ENCODE measurements around the gene SPR.

SPR gene

GRCh38 chr2:72915320-72915906 is 28.2 kb downstream of the SPR start:
- no peak for TF ChIP-seq CTCF (IDR thresholded peaks at IDR 0.05; ENCODE audit: low read length, missing control alignments)
- H3K4me3 ChIP-seq (replicated peaks; ENCODE audit: low read depth, low read length), result no peak overlapping the region
- DNase-seq (ENCODE audit: low read depth), result no peak

GRCh38 chr2:72915907-72916742 is 28.9 kb downstream of the SPR start:
- no peak for TF ChIP-seq CTCF (IDR thresholded peaks at IDR 0.05; ENCODE audit: low read length, missing control alignments)
- no peak overlapping the region for H3K4me3 ChIP-seq (replicated peaks; ENCODE audit: low read depth, low read length)
- DNase-seq (ENCODE audit: low read depth), result no peak

- no peak for TF ChIP-seq CTCF (IDR thresholded peaks at IDR 0.05; ENCODE audit: low read length, missing control alignments)
- DNase-seq (ENCODE audit: low read depth), result no peak
- H3K4me3 ChIP-seq (replicated peaks; ENCODE audit: low read depth, low read length), result no peak overlapping the region
Observed at GRCh38 chr2:72916743-72917137, 29.5 kb downstream of the SPR start.

GRCh38 chr2:72917138-72917876 is 30.1 kb downstream of the SPR start, which contains the start of gene EMX1:
EMX1 (plus strand) TSS chr2:72917519; CDS start chr2:72917853, 334 bp downstream.
- no peak within 1 kb of the TSS for H3K4me3 ChIP-seq (replicated peaks; ENCODE audit: low read depth, low read length)
- TF ChIP-seq CTCF (IDR thresholded peaks at IDR 0.05; ENCODE audit: low read length, missing control alignments), result no peak
- DNase-seq (ENCODE audit: low read depth), result no peak

GRCh38 chr2:72917877-72918553 is 30.8 kb downstream of the SPR start:
- no peak overlapping the region for H3K4me3 ChIP-seq (replicated peaks; ENCODE audit: low read depth, low read length)
- DNase-seq (ENCODE audit: low read depth), result no peak
- no peak for TF ChIP-seq CTCF (IDR thresholded peaks at IDR 0.05; ENCODE audit: low read length, missing control alignments)

GRCh38 chr2:72919414-72920317 is 32.5 kb downstream of the SPR start:
- no peak for TF ChIP-seq CTCF (IDR thresholded peaks at IDR 0.05; ENCODE audit: low read length, missing control alignments)
- DNase-seq (ENCODE audit: low read depth), result no peak
- no peak overlapping the region for H3K4me3 ChIP-seq (replicated peaks; ENCODE audit: low read depth, low read length)
